IPS-15b (cell line): Measurements from ENCODE around the gene SPRED3.
A peak's percentile ranks its signal among the peaks of the same experiment; 100 is the strongest.
"Not testable (repeated sequence)": the region's sequence is repeated elsewhere in the genome, so short reads cannot be mapped to it uniquely, and the experiment has no call there.

Source experiments
- H3K27me3 ChIP-seq: one replicate; pipeline ENCODE4 v1.6.1; 2013; ENCODE audit warnings: low read length; ENCODE audit not compliant: control insufficient read depth, insufficient read depth
- H3K36me3 ChIP-seq: one replicate; pipeline ENCODE4 v1.6.1; 2013; ENCODE audit warnings: low read length; ENCODE audit not compliant: control insufficient read depth, insufficient read depth
- H3K4me1 ChIP-seq: one replicate; pipeline ENCODE4 v1.6.1; 2013; ENCODE audit warnings: mild to moderate bottlenecking, low read length; ENCODE audit not compliant: control insufficient read depth, insufficient read depth
- H3K4me3 ChIP-seq: one replicate; pipeline ENCODE4 v1.5.1; 2013; ENCODE audit warnings: low read depth, low read length
- H3K9ac ChIP-seq: one replicate; pipeline ENCODE4 v1.6.1; 2013; ENCODE audit warnings: low read depth, mild to moderate bottlenecking, low read length
- H3K9me3 ChIP-seq: one replicate; pipeline ENCODE4 v1.6.1; 2013; ENCODE audit warnings: mild to moderate bottlenecking, low read length; ENCODE audit not compliant: control insufficient read depth, insufficient read depth

The SPRED3 gene

GRCh38 chr19:38427035-38427677 lies 38.7 kb downstream of the SPRED3 start:
- not testable (repeated sequence) for H3K4me3 ChIP-seq, H3K36me3 ChIP-seq, H3K27me3 ChIP-seq, H3K4me1 ChIP-seq, H3K9ac ChIP-seq, H3K9me3 ChIP-seq

GRCh38 chr19:38429055-38429810 lies 40.7 kb downstream of the SPRED3 start:
- Histone ChIP-seq H3K9me3 (no peaks in the 10 kb centered on the region), H3K27me3 (no peaks in the 10 kb centered on the region), H3K4me1 (peaks cover 5% of the 10 kb centered on the region), H3K9ac (no peak overlapping the region), H3K36me3 (no peaks in the 10 kb centered on the region), H3K4me3 (no peak overlapping the region)

GRCh38 chr19:38429811-38430156 lies 41.3 kb downstream of the SPRED3 start:
- H3K36me3 ChIP-seq, result no peaks in the 10 kb centered on the region
- no peaks in the 10 kb centered on the region for H3K9me3 ChIP-seq
- H3K27me3 ChIP-seq, result no peaks in the 10 kb centered on the region
- H3K9ac ChIP-seq, result no peak overlapping the region
- no peak overlapping the region for H3K4me3 ChIP-seq
- H3K4me1 ChIP-seq, result peaks cover 5% of the 10 kb centered on the region

GRCh38 chr19:38430931-38431330 lies 42.4 kb downstream of the SPRED3 start:
- Histone ChIP-seq H3K4me1 (peaks cover 3% of the 10 kb centered on the region), H3K9ac (no peak overlapping the region), H3K9me3 (no peaks in the 10 kb centered on the region), H3K27me3 (no peaks in the 10 kb centered on the region), H3K4me3 (no peak overlapping the region), H3K36me3 (no peaks in the 10 kb centered on the region)

GRCh38 chr19:38433268-38433733 lies 44.8 kb downstream of the SPRED3 start, which contains the start of gene RYR1:
Gene RYR1 (plus strand): TSS chr19:38433691. CDS start chr19:38433830, 139 bp downstream.
- Histone ChIP-seq H3K27me3 (no peaks in the 10 kb centered on the region), H3K9ac (peak within 1 kb of the TSS; percentile 70), H3K9me3 (no peaks in the 10 kb centered on the region), H3K36me3 (no peaks in the 10 kb centered on the region), H3K4me3 (peak within 1 kb of the TSS; percentile 88), H3K4me1 (peaks cover 3% of the 10 kb centered on the region)

GRCh38 chr19:38434549-38435051 lies 46.1 kb downstream of the SPRED3 start:
- peak overlapping the region; percentile 88 for H3K4me3 ChIP-seq
- no peaks in the 10 kb centered on the region for H3K9me3 ChIP-seq
- H3K27me3 ChIP-seq, result no peaks in the 10 kb centered on the region
- H3K36me3 ChIP-seq, result no peaks in the 10 kb centered on the region
- no peak overlapping the region for H3K9ac ChIP-seq
- H3K4me1 ChIP-seq, result peaks cover 3% of the 10 kb centered on the region

GRCh38 chr19:38437295-38437694 lies 48.8 kb downstream of the SPRED3 start:
- H3K4me3 ChIP-seq, result no peak overlapping the region
- peaks cover 3% of the 10 kb centered on the region for H3K4me1 ChIP-seq
- H3K9ac ChIP-seq, result no peak overlapping the region
- no peaks in the 10 kb centered on the region for H3K27me3 ChIP-seq
- no peaks in the 10 kb centered on the region for H3K9me3 ChIP-seq
- H3K36me3 ChIP-seq, result no peaks in the 10 kb centered on the region

- Histone ChIP-seq H3K27me3 (no peaks in the 10 kb centered on the region), H3K9ac (no peak overlapping the region), H3K36me3 (peaks cover 3% of the 10 kb centered on the region), H3K4me1 (peaks cover 3% of the 10 kb centered on the region), H3K9me3 (no peaks in the 10 kb centered on the region), H3K4me3 (no peak overlapping the region)
Measured at GRCh38 chr19:38437917-38438316, 49.4 kb downstream of the SPRED3 start.

GRCh38 chr19:38440592-38440991 lies 52.1 kb downstream of the SPRED3 start:
- no peaks in the 10 kb centered on the region for H3K27me3 ChIP-seq
- no peaks in the 10 kb centered on the region for H3K9me3 ChIP-seq
- H3K36me3 ChIP-seq, result peaks cover 14% of the 10 kb centered on the region
- no peak overlapping the region for H3K9ac ChIP-seq
- no peaks in the 10 kb centered on the region for H3K4me1 ChIP-seq
- no peak overlapping the region for H3K4me3 ChIP-seq

GRCh38 chr19:38441657-38442348 lies 53.3 kb downstream of the SPRED3 start:
- no peaks in the 10 kb centered on the region for H3K27me3 ChIP-seq
- no peak overlapping the region for H3K9ac ChIP-seq

GRCh38 chr19:38442736-38443135 lies 54.2 kb downstream of the SPRED3 start:
- peaks cover 23% of the 10 kb centered on the region for H3K36me3 ChIP-seq
- H3K4me1 ChIP-seq, result no peaks in the 10 kb centered on the region
- H3K9me3 ChIP-seq, result no peaks in the 10 kb centered on the region
- H3K4me3 ChIP-seq, result no peak overlapping the region
- no peak overlapping the region for H3K9ac ChIP-seq
- no peaks in the 10 kb centered on the region for H3K27me3 ChIP-seq

More at GRCh38 chr19:38441657-38442348, 53.3 kb downstream of the SPRED3 start:
- H3K4me1 ChIP-seq, result no peaks in the 10 kb centered on the region
- peaks cover 23% of the 10 kb centered on the region for H3K36me3 ChIP-seq
- H3K9me3 ChIP-seq, result no peaks in the 10 kb centered on the region
- H3K4me3 ChIP-seq, result no peak overlapping the region
